Measurements from ENCODE around the gene CIITA. TPM values are rescaled to one million over a fixed set of nuclear protein-coding genes. Genes with fewer than 3 reads are reported as not detected.

The CIITA gene
- total and polyA plus RNA-seq, 10 of the 15 experiments (the other 5 are each of a cell fraction or from before 2014, with no cell fraction given), result 11.5 to 145 (median 49.7) TPM

DNA sequence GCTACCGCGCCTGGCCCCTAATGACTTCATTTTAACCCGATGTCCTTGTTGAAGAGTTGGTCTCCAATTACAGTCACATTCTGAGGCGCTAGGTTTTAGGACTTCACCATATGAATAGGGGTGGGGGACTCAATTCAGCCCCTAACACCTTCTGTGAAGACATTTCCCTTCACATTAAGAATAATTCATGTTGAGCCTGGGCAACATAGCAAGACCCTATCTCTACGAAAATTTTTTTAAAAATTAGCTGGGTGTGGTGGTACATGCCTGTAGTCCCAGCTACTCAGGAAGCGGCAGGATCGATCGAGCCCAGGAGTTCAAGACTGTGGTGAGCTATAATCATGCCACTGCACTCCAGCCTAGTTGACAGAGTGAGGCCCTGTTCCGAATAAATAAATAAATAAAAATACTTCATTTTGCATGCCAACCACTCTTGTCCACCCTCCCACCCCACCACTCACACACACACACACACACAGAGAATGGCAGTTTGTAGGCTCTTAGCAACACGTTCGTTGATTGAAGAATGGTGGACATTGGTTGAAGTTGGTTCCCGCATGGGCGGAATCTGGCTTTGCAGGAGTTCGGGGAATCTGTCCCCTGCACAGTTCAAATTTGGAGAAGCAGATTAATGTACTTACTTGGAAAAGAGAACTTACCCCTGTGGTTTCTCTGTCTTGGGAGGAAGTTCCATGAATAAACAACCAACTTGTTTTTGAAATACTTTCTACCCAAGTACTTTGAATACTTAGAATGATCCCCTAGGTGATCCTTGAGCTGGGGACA, 30.6 kb upstream of the CIITA start (continued):
- TF ChIP-seq IKZF2 (IDR thresholded peaks at IDR 0.05) (no peak), NBN (IDR thresholded peaks at IDR 0.05) (no peak), RUNX3 (IDR thresholded peaks at IDR 0.05; ENCODE audit: low read length) (no peak), PAX5 (IDR thresholded peaks at IDR 0.05; ENCODE audit: borderline replicate concordance, low read depth, low read length) (no peak), SKIL (IDR thresholded peaks at IDR 0.05; ENCODE audit: low read depth, poor library complexity, severe bottlenecking) (no peak)

- intact Hi-C loops (cut with micrococcal nuclease; ENCODE audit: unreplicated experiment) (no loop called here), in situ Hi-C loops (cut with MboI) (no loop called here)
- POLR2A ChIA-PET, result interaction anchor here (0.5 to 1.5 kb wide), 2 partner anchors 15 to 44 kb away, joined by 3 to 4 read pairs; no protein-coding TSS in a partner anchor
- no peaks in the 10 kb centered on the region for H3K79me2 ChIP-seq (ENCODE audit: control insufficient read depth, insufficient read depth, low read length)
- H3K36me3 ChIP-seq (ENCODE audit: control insufficient read depth in 2 of 2, insufficient read depth in 2 of 2, low read length in 1 of 2), result no peaks in the 10 kb centered on the region
- H3K9me3 ChIP-seq (replicated peaks; ENCODE audit: control insufficient read depth, insufficient read depth, low read length), result no peaks in the 10 kb centered on the region
- SMC1A ChIA-PET (ENCODE audit: uncharacterized antibody, unreplicated experiment), result interaction anchor here (1.0 to 1.1 kb wide), 2 partner anchors 9 to 23 kb away, joined by 3 read pairs; no protein-coding TSS in a partner anchor
- H3K4me1 ChIP-seq (ENCODE audit: control insufficient read depth, insufficient read depth, low read length), result peaks cover 22% of the 10 kb centered on the region
- no peak overlapping the region for H3K9ac ChIP-seq (ENCODE audit: control insufficient read depth, insufficient read depth, low read length)
- FAIRE-seq, result no peak
- no peak for DNase-seq (ENCODE audit: low read depth, low spot score)
- BruUV-seq (replicated peaks), result no TSS peak
- RAD21 ChIA-PET (ENCODE audit: unreplicated experiment), result no interaction called here
- 48% methylated on average over 2 of the region's 2 CpGs for WGBS (ENCODE audit: insufficient coverage, insufficient replicate concordance, low lambda C conversion rate, missing lambda C conversion rate)
- H3K4me3 ChIP-seq, result no peak overlapping the region
- no peaks in the 10 kb centered on the region for H4K20me1 ChIP-seq (ENCODE audit: control insufficient read depth, insufficient read depth)
- H3K27me3 ChIP-seq (replicated peaks in 1 of 2; ENCODE audit: control insufficient read depth in 2 of 2, insufficient read depth in 2 of 2, low read length in 1 of 2), result no peaks in the 10 kb centered on the region
- ATAC-seq, result no peak
- H3K27ac ChIP-seq (ENCODE audit: control insufficient read depth, insufficient read depth), result no peak overlapping the region
- no peak overlapping the region for H3K4me2 ChIP-seq (ENCODE audit: control insufficient read depth, insufficient read depth)
- H2AFZ ChIP-seq (ENCODE audit: control insufficient read depth, low read depth, low read length), result no peak overlapping the region
- CTCF ChIA-PET, result no interaction called here
- TF ChIP-seq, protein P1, sequence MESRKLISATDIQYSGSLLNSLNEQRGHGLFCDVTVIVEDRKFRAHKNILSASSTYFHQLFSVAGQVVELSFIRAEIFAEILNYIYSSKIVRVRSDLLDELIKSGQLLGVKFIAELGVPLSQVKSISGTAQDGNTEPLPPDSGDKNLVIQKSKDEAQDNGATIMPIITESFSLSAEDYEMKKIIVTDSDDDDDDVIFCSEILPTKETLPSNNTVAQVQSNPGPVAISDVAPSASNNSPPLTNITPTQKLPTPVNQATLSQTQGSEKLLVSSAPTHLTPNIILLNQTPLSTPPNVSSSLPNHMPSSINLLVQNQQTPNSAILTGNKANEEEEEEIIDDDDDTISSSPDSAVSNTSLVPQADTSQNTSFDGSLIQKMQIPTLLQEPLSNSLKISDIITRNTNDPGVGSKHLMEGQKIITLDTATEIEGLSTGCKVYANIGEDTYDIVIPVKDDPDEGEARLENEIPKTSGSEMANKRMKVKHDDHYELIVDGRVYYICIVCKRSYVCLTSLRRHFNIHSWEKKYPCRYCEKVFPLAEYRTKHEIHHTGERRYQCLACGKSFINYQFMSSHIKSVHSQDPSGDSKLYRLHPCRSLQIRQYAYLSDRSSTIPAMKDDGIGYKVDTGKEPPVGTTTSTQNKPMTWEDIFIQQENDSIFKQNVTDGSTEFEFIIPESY (IDR thresholded peaks at IDR 0.05), result no peak
- TF ChIP-seq PML (IDR thresholded peaks at IDR 0.05; ENCODE audit: low read length) (no peak), FOS (IDR thresholded peaks at IDR 0.05; ENCODE audit: borderline replicate concordance, extremely low read depth, insufficient read length) (no peak), ZNF217 (IDR thresholded peaks at IDR 0.05) (no peak), TCF3 (IDR thresholded peaks at IDR 0.05; ENCODE audit: borderline replicate concordance, insufficient read depth, low read depth, low read length) (no peak), MTA3 (IDR thresholded peaks at IDR 0.05; ENCODE audit: borderline replicate concordance, low read length) (no peak), SUZ12 (IDR thresholded peaks at IDR 0.05; ENCODE audit: unreplicated experiment) (no peak), BHLHE40 (IDR thresholded peaks at IDR 0.05; ENCODE audit: borderline replicate concordance in 1 of 2, low read depth in 2 of 2, low read length in 1 of 2) (no peak), CEBPB (IDR thresholded peaks at IDR 0.05; ENCODE audit: borderline replicate concordance in 1 of 2, low read depth in 2 of 2, low read length in 2 of 2) (no peak), ZNF274 (IDR thresholded peaks at IDR 0.05; ENCODE audit: insufficient read depth, insufficient read length) (no peak), BCL11A (IDR thresholded peaks at IDR 0.05; ENCODE audit: low read depth, low read length) (no peak)
Observed at GRCh38 chr16:10847176-10847575, 29.8 kb upstream of the CIITA start.
